MG63 (cell line): ENCODE results near the gene RIMS1. TPM values are rescaled to one million over a fixed set of nuclear protein-coding genes. Genes with fewer than 3 reads are reported as not detected.

Experiments used
- DNase-seq: peaks from one replicate; pipeline ENCODE4 v3.0.0-alpha.2; 2020
- H3K27me3 ChIP-seq: fragments of 250-450 bp; sonication (Bioruptor Pico); 2 replicates; pipeline ENCODE4 v1.5.1; 2020; ENCODE audit warnings: mild to moderate bottlenecking, moderate library complexity
- H3K36me3 ChIP-seq: fragments of 250-450 bp; sonication (Bioruptor Pico); 2 replicates; pipeline ENCODE4 v1.5.1; 2020; ENCODE audit warnings: mild to moderate bottlenecking, moderate library complexity
- H3K4me3 ChIP-seq: fragments of 250-450 bp; sonication (Bioruptor Pico); 2 replicates; pipeline ENCODE4 v1.5.1; 2020; ENCODE audit warnings: mild to moderate bottlenecking, moderate library complexity
- H3K9me3 ChIP-seq: fragments of 250-450 bp; sonication (Bioruptor Pico); 2 replicates; pipeline ENCODE4 v1.5.1; 2020; ENCODE audit warnings: mild to moderate bottlenecking, moderate library complexity
- total RNA-seq: library from RNA; depleted of rRNA; stranded (reverse); fragments of >200 nt; shearing (Covaris generic); gene quantifications from 2 replicates; pipeline ENCODE4 v1.2.3, GENCODE V29; 2014; ENCODE audit warnings: low replicate concordance

RIMS1 gene
- total RNA-seq, 1 experiment from 2014 or later: 9.6 TPM

DNA sequence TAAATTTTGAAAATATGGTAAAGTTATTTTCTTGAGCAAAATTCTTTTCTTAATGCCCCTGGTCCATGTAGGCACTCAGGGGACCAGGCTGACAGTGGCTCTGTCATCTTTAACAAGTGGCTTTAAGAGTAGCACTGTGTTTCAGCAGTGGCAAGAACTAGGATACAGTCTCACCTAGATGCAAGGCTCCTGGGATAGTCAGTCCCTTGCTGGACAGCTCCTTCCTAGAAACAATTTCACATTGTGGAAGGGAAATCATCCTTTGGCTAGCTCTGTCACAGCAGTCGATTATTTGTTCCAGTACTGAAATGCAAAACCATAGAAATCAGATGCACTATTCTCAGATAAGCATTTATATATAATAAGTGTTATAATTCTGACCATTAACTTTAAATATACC is 560.1 kb downstream of the RIMS1 start:
- Histone ChIP-seq H3K4me3 (no peak overlapping the region), H3K27me3 (no peaks in the 10 kb centered on the region), H3K9me3 (no peaks in the 10 kb centered on the region), H3K36me3 (no peaks in the 10 kb centered on the region)
- no peak for DNase-seq
